Activated CD8-positive, alpha-beta T cell treated with anti-CD3 and anti-CD28 coated beads for 36 hours (primary cell): ENCODE data around the gene LCE7A. TPM values are rescaled to one million over a fixed set of nuclear protein-coding genes. Genes with fewer than 3 reads are reported as not detected.

Experiments
- ATAC-seq: fragments of 200-7000 bp; cut with Tn5 transposase; one replicate; pipeline ENCODE4 v1.10.0; 2021; ENCODE audit warnings: mild to moderate bottlenecking, moderate library complexity
- CTCF ChIA-PET: fragments of 350-600 bp; sonication (Branson Sonifier 250); formaldehyde crosslinking; loops from one replicate; lab custom pipeline; 2021; ENCODE audit warnings: antibody characterized with exemption; lab: Charles Lee
- POLR2A ChIA-PET: fragments of 350-600 bp; sonication (Branson Sonifier 250); formaldehyde crosslinking; loops from one replicate; lab custom pipeline; 2021; ENCODE audit warnings: antibody characterized with exemption; lab: Charles Lee
- DNase-seq: peaks from one replicate; pipeline ENCODE4 v3.0.0-alpha.2; 2020
- H3K27ac Mint-ChIP-seq: one replicate; pipeline ENCODE4 v1.8.0; 2021; ENCODE audit warnings: mild to moderate bottlenecking, mixed read lengths
- H3K27me3 Mint-ChIP-seq: one replicate; pipeline ENCODE4 v1.8.0; 2021; ENCODE audit warnings: mixed read lengths
- H3K36me3 Mint-ChIP-seq: one replicate; pipeline ENCODE4 v1.8.0; 2021; ENCODE audit warnings: low read depth, mixed read lengths
- H3K4me1 Mint-ChIP-seq: one replicate; pipeline ENCODE4 v1.8.0; 2021; ENCODE audit warnings: low read depth, mixed read lengths
- H3K4me3 Mint-ChIP-seq: one replicate; pipeline ENCODE4 v1.8.0; 2021; ENCODE audit warnings: mild to moderate bottlenecking, moderate library complexity, mixed read lengths
- H3K9me3 Mint-ChIP-seq: one replicate; pipeline ENCODE4 v1.8.0; 2021; ENCODE audit warnings: mixed read lengths
- CTCF ChIP-seq: fragments of 200-600 bp; IDR thresholded peaks from one replicate; pipeline ENCODE4 v1.8.0; 2022; ENCODE audit warnings: antibody characterized with exemption, mild to moderate bottlenecking
- intact Hi-C: fragments of 100-400 bp; cut with micrococcal nuclease; formaldehyde crosslinking; loops from one replicate; pipeline ENCODE4 v1.10.0; 2022
- total RNA-seq, 2 experiments: library from RNA; stranded (reverse); gene quantifications; one replicate each; pipeline ENCODE4 v1.2.3, GENCODE V29; 2021

LCE7A gene
- total RNA-seq, 2 experiments from 2014 or later: not detected

GRCh38 chr1:152824964-152825363 lies 34.8 kb upstream of the LCE7A start:
- no peaks in the 10 kb centered on the region for H3K36me3 Mint-ChIP-seq
- no peak overlapping the region for H3K4me3 Mint-ChIP-seq
- peaks cover 21% of the 10 kb centered on the region for H3K27me3 Mint-ChIP-seq
- CTCF ChIA-PET: interaction anchor here (1.3 kb wide), 1 partner anchor 399 kb away, joined by 3 read pairs; no protein-coding TSS in a partner anchor
- H3K9me3 Mint-ChIP-seq: no peaks in the 10 kb centered on the region
- TF ChIP-seq CTCF: no peak
- no peaks in the 10 kb centered on the region for H3K4me1 Mint-ChIP-seq
- DNase-seq (no peak), ATAC-seq (no peak)
- intact Hi-C loops: no loop called here
- POLR2A ChIA-PET: no interaction called here
- H3K27ac Mint-ChIP-seq: no peak overlapping the region

- intact Hi-C loops: no loop called here
- Mint-ChIP-seq H3K4me1 (no peaks in the 10 kb centered on the region), H3K36me3 (no peaks in the 10 kb centered on the region), H3K27ac (no peak within 1 kb of the TSS), H3K9me3 (no peaks in the 10 kb centered on the region), H3K4me3 (no peak within 1 kb of the TSS), H3K27me3 (peaks cover 26% of the 10 kb centered on the region)
- CTCF ChIA-PET: no interaction called here
- TF ChIP-seq CTCF: no peak
- DNase-seq: no peak
- ATAC-seq: no peak
- POLR2A ChIA-PET: no interaction called here
Observed at GRCh38 chr1:152827173-152827572, 32.6 kb upstream of the LCE7A start, which contains the start of gene LCE1A. Gene LCE1A, plus strand, starts transcription at chr1:152827473. Its CDS starts 0 bp downstream, at chr1:152827473.

- Mint-ChIP-seq H3K9me3 (no peaks in the 10 kb centered on the region), H3K27ac (no peak overlapping the region), H3K4me3 (no peak overlapping the region), H3K36me3 (no peaks in the 10 kb centered on the region), H3K4me1 (no peaks in the 10 kb centered on the region), H3K27me3 (peaks cover 15% of the 10 kb centered on the region)
- TF ChIP-seq CTCF: no peak
- intact Hi-C loops: no loop called here
- ATAC-seq (no peak), DNase-seq (no peak)
- CTCF ChIA-PET: interaction anchor here (1.2 kb wide), 1 partner anchor 34 kb away, joined by 3 read pairs; no protein-coding TSS in a partner anchor
- POLR2A ChIA-PET: no interaction called here
Observed at GRCh38 chr1:152836870-152837269, 22.9 kb upstream of the LCE7A start.

- DNase-seq (no peak), ATAC-seq (no peak)
- Mint-ChIP-seq H3K9me3 (no peaks in the 10 kb centered on the region), H3K36me3 (no peaks in the 10 kb centered on the region), H3K27ac (no peak within 1 kb of the TSS), H3K27me3 (peaks cover 18% of the 10 kb centered on the region), H3K4me1 (no peaks in the 10 kb centered on the region), H3K4me3 (no peak within 1 kb of the TSS)
- ChIA-PET POLR2A (no interaction called here), CTCF (no interaction called here)
- TF ChIP-seq CTCF: no peak
- intact Hi-C loops: no loop called here
Observed at GRCh38 chr1:152842556-152842955, 17.2 kb upstream of the LCE7A start, which contains the start of gene LCE6A. Gene LCE6A, plus strand, starts transcription at chr1:152842856. Its CDS starts 665 bp downstream, at chr1:152843521.

GRCh38 chr1:152855661-152856060 lies 4.1 kb upstream of the LCE7A start:
- no peak overlapping the region for H3K27ac Mint-ChIP-seq
- no peak for DNase-seq
- H3K4me1 Mint-ChIP-seq: no peaks in the 10 kb centered on the region
- ATAC-seq: no peak
- CTCF ChIA-PET: interaction anchor here (1.2 to 1.5 kb wide), 2 partner anchors 14 to 15 kb away, joined by 4 read pairs; no protein-coding TSS in a partner anchor
- H3K36me3 Mint-ChIP-seq: no peaks in the 10 kb centered on the region
- H3K27me3 Mint-ChIP-seq: peaks cover 6% of the 10 kb centered on the region
- POLR2A ChIA-PET: no interaction called here
- no peak overlapping the region for H3K4me3 Mint-ChIP-seq
- intact Hi-C loops: no loop called here
- H3K9me3 Mint-ChIP-seq: no peaks in the 10 kb centered on the region
- no peak for TF ChIP-seq CTCF
